Activated CD4-positive, alpha-beta T cell treated with anti-CD3 and anti-CD28 coated beads, Interleukin-2, amount 50 U/mL, for 4 hours (primary cell): ENCODE results near the gene KLHL14.
"Not testable (repeated sequence)": the region's sequence is repeated elsewhere in the genome, so short reads cannot be mapped to it uniquely, and the experiment has no call there.

Source experiments
- DNase-seq, 2 experiments: peaks; one replicate each; pipeline ENCODE4 v3.0.0-alpha.2; 2020

KLHL14 gene

GRCh38 chr18:32714571-32715148 lies 58.2 kb downstream of the KLHL14 start:
- peak in 1 of 2 experiments; percentile 1 for DNase-seq

GRCh38 chr18:32712860-32713259 lies 60.0 kb downstream of the KLHL14 start:
- DNase-seq: no peak

- DNase-seq: no peak
These were observed 61.0 kb downstream of the KLHL14 start for GRCh38 chr18:32711862-32712261.

GRCh38 chr18:32707586-32707985 lies 65.2 kb downstream of the KLHL14 start:
- DNase-seq: no peak

- DNase-seq: no peak
These were observed 65.7 kb downstream of the KLHL14 start for GRCh38 chr18:32707147-32707546.

GRCh38 chr18:32701313-32701712 lies 71.5 kb downstream of the KLHL14 start:
- DNase-seq: no peak

GRCh38 chr18:32698153-32698552 lies 74.7 kb downstream of the KLHL14 start:
- no peak for DNase-seq

- no peak for DNase-seq
These were observed 76.4 kb downstream of the KLHL14 start for GRCh38 chr18:32696376-32696775.

GRCh38 chr18:32695534-32695933 lies 77.3 kb downstream of the KLHL14 start:
- no peak for DNase-seq

GRCh38 chr18:32688821-32689220 lies 84.0 kb downstream of the KLHL14 start:
- DNase-seq: no peak

GRCh38 chr18:32684940-32685339 lies 87.9 kb downstream of the KLHL14 start:
- no peak for DNase-seq

- DNase-seq: no peak
These were observed 88.7 kb downstream of the KLHL14 start for GRCh38 chr18:32684096-32684495.

GRCh38 chr18:32683044-32683443 lies 89.8 kb downstream of the KLHL14 start:
- DNase-seq: no peak

- no peak for DNase-seq
These were observed 95.2 kb downstream of the KLHL14 start for GRCh38 chr18:32677578-32677977.

GRCh38 chr18:32674491-32674890 lies 98.3 kb downstream of the KLHL14 start:
- no peak for DNase-seq

- no peak for DNase-seq
These were observed 100.4 kb downstream of the KLHL14 start for GRCh38 chr18:32672398-32672797.

- no peak for DNase-seq
These were observed 102.1 kb downstream of the KLHL14 start for GRCh38 chr18:32670727-32671126.

GRCh38 chr18:32669549-32670165 lies 103.2 kb downstream of the KLHL14 start:
- DNase-seq: no peak

GRCh38 chr18:32668956-32669355 lies 103.9 kb downstream of the KLHL14 start:
- no peak for DNase-seq

GRCh38 chr18:32661486-32662299 lies 111.1 kb downstream of the KLHL14 start:
- no peak for DNase-seq

GRCh38 chr18:32654507-32654906 lies 118.3 kb downstream of the KLHL14 start:
- DNase-seq: not testable (repeated sequence)

- not testable (repeated sequence) for DNase-seq
These were observed 135.2 kb downstream of the KLHL14 start for GRCh38 chr18:32637659-32638058.

GRCh38 chr18:32637226-32637625 lies 135.6 kb downstream of the KLHL14 start:
- DNase-seq: no peak

- DNase-seq: no peak
These were observed 137.9 kb downstream of the KLHL14 start for GRCh38 chr18:32634876-32635431.
